SK-N-MC (cell line): ENCODE results near the gene NRBF2.

Experiments used
- EZH2 ChIP-seq: fragments of 200-600 bp; sonication (generic); IDR thresholded peaks from one replicate; pipeline ENCODE4 v1.6.1; 2017; ENCODE audit warnings: antibody characterized with exemption
- POLR2AphosphoS5 ChIP-seq: IDR thresholded peaks from 2 replicates; pipeline ENCODE4 v1.6.1; 2012; ENCODE audit warnings: mild to moderate bottlenecking, low read depth, low read length, borderline replicate concordance

- TF ChIP-seq EZH2: no peak
- TF ChIP-seq POLR2AphosphoS5: no peak
Observed at GRCh38 chr10:63125459-63125858, 7.7 kb upstream of the NRBF2 start.
